CD4-positive, alpha-beta T cell treated with Interferon alpha-2 for 1 hour (primary cell): ENCODE results near the gene CD1B.
"Not testable (repeated sequence)": the region's sequence is repeated elsewhere in the genome, so short reads cannot be mapped to it uniquely, and the experiment has no call there.

Experiments used
- DNase-seq, 2 donors: peaks; one replicate each; pipeline ENCODE4 v3.0.0-alpha.2; 2020 to 2022

Gene CD1B

DNA sequence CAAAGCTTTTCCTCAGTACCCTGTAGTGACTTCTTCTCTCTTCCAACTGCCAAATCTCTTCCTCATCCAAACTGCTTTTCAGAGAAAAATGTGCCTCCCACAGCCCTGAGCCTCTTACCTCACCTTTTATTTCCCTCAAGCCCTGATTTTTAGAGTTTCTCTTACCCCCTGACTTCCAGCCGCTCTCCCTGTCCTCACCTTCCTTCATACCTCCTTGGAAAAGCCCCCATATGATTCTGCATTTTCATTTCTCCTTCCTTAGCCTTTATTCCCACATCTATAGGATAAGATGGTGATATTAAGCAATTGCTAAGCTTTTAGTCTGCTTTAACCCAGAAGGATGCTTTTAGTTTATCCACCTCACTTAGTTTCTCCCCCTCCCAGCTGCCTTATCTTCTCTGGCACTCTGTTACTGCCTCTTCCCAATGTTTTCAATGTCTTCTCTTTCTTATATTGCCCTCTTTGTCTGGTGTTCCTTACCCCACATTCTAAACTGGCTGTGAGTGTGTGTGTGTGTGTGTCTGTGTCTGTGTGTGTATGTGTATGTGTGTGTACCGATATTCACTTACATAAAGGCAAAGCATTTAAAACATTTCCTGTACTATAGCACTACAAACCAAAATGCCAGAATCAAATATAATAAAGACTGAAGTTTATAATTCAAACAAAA, at the start of gene CD1B:
CD1B (minus strand) TSS at position 51 of the 670 bp plus-strand sequence. CDS start 108 bp downstream, outside the sequence.
- no peak for DNase-seq

DNA sequence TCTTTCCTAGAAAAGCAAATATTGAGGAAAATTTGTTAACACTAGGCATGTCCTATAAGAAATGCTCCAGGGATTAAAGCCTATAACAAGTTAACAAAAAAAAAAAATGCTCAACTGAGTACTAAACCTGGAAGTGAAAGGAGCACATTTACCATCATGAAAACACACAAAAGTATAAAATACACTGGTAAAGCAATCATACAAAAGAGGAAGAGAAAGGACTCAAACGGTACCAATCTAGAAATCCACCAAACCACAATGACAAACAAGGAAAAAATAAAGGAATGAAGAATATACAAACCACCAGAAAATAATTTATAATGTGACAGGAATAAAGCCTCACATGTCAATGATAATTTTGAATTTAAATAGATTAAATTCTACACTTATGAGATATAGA, 43.5 kb upstream of the CD1B start:
- DNase-seq = no peak

DNA sequence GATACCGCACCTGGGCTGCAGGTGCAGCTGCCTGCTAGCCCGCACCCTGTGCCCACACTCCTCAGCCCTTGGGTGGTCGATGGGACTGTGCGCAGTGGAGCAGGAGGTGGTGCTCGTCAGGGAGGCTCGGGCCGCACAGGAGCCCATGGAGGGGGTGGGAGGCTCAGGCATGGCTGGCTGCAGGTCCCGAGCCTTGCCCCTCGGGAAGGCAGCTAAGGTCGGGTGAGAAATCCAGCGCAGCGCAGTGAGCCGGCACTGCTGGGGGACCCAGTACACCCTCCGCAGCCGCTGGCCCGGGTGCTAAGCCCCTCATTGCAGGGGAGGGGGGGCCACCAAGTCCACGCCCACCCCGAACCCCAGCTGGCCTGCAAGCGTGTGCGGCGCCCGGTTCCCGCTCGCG, 42.8 kb upstream of the CD1B start:
- DNase-seq = not testable (repeated sequence)

GRCh38 chr1:158371188-158371953, 40.0 kb upstream of the CD1B start:
- DNase-seq = no peak

DNA sequence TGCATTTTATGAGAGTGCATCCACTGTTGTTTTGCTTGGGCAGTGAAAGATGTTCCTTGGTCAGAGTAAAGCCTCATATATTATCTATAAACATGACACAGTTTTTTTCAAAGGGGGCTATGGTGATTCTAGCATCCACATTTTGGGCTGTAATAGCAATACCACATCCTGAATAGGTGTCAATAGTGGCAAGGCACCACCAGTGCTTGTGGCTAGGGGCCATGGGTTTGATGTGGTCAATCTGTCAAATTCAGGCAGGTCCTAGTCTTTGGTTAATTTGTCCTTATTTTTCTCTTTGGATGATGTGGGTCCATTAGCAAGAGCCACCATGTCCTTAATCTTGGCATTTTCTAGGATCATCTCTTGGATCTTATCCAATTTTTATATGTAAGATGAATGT, 35.5 kb upstream of the CD1B start:
- DNase-seq = no peak

DNA sequence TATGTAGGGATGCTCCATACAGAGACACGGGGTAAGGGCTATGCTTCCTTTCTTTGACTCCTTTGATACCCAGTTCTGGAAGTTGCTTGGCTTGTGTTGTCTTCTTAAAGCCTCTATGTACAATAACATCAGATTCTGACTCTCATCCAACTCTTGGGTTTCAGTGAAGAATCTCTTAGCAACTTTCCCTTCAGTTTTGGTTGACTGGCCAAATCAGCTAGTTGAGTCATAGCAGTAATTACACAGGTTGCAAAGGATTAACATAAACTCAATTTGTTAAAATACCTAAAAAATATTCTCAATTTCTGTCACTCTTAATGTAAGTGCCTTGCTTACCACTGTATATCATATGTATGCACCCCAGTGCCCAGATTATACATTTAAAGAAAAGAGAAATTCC, 31.6 kb upstream of the CD1B start:
- DNase-seq = no peak

DNA sequence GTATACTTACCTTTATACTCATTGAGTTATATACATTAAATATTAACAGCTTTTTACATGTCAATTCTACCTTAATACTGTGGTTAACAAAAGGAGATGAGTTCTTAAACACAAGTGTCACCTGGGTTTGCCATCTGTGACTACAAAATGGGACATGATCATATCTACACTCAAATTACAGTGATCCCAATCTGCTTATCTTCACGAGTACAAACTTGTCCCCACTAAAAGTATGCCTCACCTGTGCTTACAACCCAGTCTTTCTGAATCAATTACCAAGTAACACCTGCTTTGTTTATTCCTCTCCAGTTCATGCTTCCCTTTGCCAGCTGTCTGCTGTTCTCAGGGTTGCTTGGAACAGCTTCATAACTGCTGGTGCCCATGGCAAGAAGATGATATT, 31.2 kb upstream of the CD1B start:
- DNase-seq = no peak

GRCh38 chr1:158357441-158357840, 26.1 kb upstream of the CD1B start:
- DNase-seq = no peak

DNA sequence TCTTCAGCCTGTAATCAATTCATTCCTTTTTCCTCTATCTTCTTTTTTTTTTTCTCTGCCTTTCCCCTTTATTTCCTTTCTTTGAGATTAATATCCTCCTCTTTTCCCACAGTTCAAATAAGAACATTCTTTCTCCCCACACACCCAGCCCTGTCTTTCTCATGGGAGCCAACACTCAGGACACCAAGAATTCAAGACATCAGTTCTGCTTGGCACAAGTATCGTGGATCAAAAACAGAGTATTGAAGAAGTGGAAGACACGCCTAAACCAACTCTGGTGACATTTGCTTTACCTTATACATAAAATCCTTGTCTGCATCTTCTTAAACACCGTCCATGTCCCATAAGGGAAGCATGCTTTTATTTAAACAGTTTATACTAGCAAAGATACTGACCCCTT, 25.3 kb upstream of the CD1B start:
- no peak for DNase-seq

DNA sequence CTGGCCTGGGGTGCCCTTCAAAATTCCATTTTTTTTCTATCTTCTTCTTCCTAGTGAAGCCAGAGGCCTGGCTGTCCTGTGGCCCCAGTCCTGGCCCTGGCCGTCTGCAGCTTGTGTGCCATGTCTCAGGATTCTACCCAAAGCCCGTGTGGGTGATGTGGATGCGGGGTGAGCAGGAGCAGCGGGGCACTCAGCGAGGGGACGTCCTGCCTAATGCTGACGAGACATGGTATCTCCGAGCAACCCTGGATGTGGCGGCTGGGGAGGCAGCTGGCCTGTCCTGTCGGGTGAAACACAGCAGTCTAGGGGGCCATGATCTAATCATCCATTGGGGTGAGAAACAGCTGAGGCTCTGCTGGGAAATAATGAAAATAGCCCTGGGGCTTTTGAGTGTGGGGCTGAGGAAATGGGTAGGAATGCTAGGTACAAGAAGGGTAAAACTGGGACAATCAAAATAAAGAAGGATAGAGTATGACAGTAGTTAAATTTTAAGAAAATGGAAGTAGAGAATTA, 24.5 kb upstream of the CD1B start:
- DNase-seq = no peak

- no peak for DNase-seq
Measured at GRCh38 chr1:158354255-158354654, 22.9 kb upstream of the CD1B start.

- DNase-seq = no peak
Measured at GRCh38 chr1:158353303-158354075, 22.2 kb upstream of the CD1B start, which contains the start of gene CD1E. TSS of gene CD1E (plus strand) at chr1:158353894. CDS start at chr1:158353989, 95 bp downstream.

DNA sequence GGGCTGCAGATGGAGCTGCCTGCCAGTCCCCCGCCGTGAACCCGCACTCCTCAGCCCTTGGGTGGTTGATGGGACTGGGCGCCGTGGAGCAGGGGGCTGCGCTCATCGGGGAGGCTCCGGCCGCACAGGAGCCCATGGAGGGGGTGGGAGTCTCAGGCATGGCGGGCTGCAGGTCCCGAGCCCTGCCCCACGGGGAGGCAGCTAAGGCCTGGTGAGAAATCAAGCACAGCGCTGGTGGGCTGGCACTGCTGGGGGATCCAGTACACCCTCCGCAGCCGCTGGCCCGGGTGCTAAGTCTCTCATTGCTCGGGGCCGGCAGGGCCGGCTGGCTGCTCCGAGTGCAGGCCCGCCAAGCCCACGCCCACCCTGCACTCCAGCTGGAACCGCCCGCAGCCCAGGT, 17.6 kb upstream of the CD1B start:
- DNase-seq = not testable (repeated sequence)

DNA sequence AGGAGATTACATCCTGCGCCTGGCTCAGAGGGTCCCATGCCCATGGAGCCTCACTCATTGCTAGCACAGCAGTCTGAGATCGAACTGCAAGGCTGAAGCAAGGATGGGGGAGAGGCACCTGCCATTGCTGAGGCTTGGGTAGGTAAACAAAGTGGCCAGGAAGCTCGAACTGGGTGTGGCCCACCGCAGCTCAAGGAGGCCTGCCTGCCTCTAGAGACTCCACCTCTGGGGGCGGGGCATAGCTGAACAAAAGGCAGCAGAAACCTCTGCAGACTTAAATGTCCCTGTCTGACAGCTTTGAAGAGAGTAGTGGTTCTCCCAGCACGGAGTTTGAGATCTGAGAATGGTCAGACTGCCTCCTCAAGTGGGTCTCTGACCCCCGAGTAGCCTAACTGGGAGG, 5.1 kb upstream of the CD1B start:
- not testable (repeated sequence) for DNase-seq

DNA sequence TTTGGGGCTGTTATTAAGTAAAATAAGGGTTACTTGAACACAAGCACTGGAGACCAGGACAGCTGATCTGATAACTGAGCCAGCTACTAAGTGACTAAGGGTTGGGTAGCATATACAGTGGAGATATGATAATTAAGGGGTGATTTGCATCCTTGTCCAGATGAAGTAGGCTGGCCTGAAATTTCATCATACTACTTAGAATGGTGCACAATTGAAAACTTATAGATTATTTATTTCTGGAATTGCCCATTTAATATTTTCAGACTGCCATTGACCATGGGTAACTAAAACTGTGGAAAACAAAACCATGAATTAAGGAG, 3.8 kb upstream of the CD1B start:
- DNase-seq = no peak

- no peak for DNase-seq
Measured at GRCh38 chr1:158334526-158335212, 3.3 kb upstream of the CD1B start.

- no peak for DNase-seq
Measured at GRCh38 chr1:158333405-158334155, 2.2 kb upstream of the CD1B start.

DNA sequence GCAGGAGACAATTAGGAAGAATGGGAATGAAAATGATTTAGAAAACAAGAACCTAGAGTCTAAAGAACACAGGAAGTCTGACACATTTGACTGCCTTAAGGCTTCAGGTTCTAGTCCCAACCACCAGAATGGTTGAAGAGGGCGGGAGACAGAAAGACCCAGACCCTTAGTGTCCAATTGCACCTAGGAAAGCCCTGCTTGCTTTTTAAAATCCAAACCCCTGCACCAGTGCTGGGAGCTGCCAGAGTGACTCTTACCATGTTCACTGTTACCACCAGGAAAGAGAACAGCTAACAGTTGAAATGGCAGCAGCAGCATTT, 265 bp downstream of the CD1B start:
- no peak for DNase-seq

DNA sequence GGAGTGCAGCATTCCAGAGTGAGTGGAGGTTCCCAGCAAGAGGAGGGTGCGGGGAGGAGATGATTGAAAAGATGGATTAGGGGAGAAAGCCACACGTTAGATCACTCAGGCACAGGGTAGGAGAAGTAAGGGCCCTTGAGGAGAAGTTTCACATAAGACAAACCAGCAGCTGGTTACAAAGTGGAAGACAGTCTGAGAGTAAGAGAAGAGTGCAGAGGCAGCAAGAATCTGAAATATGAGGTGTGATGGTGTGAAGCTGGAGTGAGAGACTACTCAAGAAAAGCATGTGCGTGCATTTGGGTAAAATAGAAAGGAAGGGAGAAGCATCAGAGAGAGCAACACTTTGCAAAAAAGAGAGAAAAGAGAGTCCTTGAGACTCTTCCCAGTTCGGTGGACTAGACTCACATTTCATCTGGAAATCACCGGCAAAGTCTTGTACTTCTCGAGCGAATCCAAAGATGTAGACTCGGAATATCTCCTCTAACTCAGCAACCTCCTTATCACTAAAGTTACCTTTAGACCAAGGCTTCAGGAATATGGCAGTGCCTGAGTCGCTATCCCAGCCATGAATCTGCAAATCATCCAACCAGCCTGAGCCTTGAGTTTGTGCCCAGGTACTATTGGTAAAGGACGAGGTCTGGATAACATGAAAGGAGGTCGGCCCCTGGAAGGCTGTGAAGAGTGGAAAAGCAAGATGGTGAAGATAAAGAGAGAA, 783 bp downstream of the CD1B start:
- DNase-seq = no peak

DNA sequence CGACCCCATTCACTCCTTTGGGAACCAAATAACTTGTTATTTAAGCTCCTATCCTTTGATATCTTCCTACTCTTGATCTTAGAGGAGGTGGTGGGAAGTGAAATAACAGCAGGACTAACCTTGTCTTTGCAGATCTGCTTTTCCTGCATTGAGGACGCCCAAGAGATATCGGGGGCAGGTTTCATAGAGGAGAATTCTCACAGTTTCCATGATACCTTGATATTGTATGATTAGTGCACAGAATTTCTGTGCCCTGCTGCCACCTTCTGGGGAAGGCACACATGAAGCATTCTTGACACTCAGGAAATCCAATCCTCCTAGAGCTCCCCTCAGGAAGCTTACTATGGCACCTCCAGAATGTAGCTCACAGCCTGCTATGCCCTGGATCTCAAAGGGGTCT, 1.6 kb downstream of the CD1B start:
- DNase-seq = peak; percentile 5 to 11

DNA sequence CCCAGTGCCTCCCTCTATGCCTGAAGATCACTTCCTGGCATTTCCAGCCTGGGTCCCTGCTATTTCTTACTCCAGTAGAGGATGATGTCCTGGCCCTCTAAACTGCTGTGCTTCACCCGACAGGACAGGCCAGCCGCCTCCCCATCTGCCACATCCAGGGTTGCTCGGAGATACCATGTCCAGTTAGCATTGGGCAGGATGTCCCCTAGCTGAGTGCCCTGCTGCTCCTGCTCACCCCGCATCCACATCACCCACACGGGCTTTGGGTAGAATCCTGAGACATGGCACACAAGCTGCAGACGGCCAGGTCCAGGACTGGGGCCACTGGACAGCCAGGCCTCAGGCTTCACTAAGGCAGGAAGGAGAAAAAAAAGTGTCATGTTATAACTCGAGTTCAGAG, 2.0 kb downstream of the CD1B start:
- DNase-seq = no peak

GRCh38 chr1:158328426-158328825, 2.9 kb downstream of the CD1B start:
- no peak for DNase-seq
